GM10266 (cell line): ENCODE results near the gene POLR2J.
A peak's percentile ranks its signal among the peaks of the same experiment; 100 is the strongest.

Experiments
- DNase-seq: peaks from one replicate; pipeline ENCODE4 v3.0.0; 2012; ENCODE audit errors: extremely low spot score
- TF ChIP-seq, protein P1 (sequence below): IDR thresholded peaks from 2 replicates; pipeline ENCODE4 v1.5.1; 2012; ENCODE audit warnings: mild to moderate bottlenecking, low read depth; ENCODE audit not compliant: control insufficient read depth, insufficient read depth; ENCODE audit errors: missing control alignments

POLR2J gene

DNA sequence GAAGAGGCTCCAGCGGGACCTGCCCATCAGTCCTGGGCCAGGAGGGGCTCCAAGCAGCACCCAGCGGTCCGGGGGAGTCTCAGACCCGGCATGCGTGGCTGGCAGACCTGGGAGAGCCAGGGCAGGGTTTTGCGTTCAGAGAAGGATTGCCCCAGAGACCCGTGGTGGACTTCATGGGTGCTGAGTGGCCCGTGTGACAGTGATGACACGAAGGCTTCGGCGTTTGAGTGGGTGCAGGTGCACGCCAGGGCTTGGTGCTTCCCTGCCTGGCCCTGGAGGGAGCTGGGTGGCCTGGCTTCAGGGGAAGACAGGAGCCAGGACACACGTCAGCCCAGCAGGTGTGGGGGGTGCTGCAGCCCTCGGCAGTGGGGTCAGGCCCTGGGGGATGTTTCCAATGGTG lies 31.4 kb downstream of the POLR2J start:
- TF ChIP-seq, protein P1, sequence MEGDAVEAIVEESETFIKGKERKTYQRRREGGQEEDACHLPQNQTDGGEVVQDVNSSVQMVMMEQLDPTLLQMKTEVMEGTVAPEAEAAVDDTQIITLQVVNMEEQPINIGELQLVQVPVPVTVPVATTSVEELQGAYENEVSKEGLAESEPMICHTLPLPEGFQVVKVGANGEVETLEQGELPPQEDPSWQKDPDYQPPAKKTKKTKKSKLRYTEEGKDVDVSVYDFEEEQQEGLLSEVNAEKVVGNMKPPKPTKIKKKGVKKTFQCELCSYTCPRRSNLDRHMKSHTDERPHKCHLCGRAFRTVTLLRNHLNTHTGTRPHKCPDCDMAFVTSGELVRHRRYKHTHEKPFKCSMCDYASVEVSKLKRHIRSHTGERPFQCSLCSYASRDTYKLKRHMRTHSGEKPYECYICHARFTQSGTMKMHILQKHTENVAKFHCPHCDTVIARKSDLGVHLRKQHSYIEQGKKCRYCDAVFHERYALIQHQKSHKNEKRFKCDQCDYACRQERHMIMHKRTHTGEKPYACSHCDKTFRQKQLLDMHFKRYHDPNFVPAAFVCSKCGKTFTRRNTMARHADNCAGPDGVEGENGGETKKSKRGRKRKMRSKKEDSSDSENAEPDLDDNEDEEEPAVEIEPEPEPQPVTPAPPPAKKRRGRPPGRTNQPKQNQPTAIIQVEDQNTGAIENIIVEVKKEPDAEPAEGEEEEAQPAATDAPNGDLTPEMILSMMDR: no peak
- no peak for DNase-seq

DNA sequence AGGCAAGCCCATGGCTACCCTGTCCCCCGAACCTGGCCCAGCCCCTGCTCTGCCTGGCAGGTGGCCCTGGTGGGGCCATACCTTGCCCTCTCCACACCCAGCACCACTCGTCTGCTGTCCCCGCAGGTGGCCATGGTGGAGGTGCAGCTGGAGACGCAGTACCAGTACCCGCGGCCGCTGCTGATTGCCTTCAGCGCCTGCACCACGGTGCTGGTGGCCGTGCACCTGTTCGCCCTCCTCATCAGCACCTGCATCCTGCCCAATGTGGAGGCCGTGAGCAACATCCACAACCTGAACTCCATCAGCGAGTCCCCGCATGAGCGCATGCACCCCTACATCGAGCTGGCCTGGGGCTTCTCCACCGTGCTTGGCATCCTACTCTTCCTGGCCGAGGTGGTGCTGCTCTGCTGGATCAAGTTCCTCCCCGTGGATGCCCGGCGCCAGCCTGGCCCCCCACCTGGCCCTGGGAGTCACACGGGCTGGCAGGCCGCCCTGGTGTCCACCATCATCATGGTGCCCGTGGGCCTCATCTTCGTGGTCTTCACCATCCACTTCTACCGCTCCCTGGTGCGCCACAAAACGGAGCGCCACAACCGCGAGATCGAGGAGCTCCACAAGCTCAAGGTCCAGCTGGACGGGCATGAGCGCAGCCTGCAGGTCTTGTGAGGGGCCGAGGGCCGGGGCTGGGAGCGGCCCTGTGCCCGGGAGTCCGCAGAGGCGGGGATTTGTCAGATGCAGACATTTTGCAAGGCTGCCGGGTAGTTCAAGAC lies 32.1 kb downstream of the POLR2J start:
- DNase-seq: no peak
- TF ChIP-seq, protein P1: no peak

DNA sequence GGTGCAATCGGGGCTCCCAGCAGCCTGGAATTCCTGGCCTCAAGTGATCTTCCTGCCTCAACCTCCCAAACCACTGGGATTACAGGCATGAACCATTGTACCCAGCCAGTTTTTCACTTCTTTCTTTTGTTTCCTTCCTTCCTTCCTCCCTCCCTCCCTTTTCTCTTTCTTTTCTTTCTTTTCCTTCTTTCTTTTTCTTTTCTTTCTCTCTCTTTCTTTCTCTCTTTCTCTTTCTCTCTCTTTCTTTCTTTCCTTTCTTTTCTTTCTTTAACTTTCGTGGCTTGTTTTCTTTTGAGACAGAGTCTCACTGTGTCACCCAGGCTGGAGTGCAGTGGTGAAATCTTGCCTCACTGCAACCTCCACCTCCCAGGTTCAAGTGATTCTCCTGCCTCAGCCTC lies 33.0 kb downstream of the POLR2J start:
- TF ChIP-seq, protein P1: no peak

DNA sequence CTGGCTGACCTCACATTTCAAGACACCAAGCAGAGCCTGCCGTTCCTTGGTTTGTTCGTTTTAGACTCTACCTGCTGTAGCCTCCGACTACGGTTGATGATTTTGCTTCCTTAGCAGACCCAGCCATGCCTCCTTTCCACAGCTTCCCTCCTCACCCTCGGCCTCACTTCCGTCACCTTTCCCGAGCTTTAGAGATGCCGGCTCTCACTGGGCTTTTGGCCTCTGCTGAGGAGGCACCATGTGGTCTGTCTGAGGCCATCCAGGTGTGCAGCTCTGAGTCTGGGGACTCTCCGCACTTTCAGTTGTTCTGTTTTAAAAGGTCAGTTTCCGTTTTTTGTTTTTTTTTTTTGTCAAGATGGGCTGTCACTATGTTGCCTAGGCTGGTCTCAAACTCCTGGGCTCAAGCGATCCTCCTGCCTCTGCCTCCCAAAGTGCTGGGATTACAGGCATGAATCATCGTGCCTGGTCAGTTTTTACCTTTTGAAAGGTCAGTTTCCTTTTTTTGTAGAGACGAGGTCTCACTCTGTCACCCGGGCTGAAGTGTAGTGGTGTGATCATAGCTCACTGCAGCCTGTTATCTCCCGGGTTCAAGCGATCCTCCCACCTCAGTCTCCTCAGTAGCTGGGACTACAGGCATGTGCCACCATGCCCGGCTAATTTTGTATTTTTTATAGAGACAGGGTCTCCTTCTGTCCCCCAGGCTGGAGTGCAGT lies 33.6 kb downstream of the POLR2J start:
- TF ChIP-seq, protein P1: no peak
- DNase-seq: peak; percentile 83

More for the DNA sequence above, 33.0 kb downstream of the POLR2J start:
- no peak for DNase-seq

DNA sequence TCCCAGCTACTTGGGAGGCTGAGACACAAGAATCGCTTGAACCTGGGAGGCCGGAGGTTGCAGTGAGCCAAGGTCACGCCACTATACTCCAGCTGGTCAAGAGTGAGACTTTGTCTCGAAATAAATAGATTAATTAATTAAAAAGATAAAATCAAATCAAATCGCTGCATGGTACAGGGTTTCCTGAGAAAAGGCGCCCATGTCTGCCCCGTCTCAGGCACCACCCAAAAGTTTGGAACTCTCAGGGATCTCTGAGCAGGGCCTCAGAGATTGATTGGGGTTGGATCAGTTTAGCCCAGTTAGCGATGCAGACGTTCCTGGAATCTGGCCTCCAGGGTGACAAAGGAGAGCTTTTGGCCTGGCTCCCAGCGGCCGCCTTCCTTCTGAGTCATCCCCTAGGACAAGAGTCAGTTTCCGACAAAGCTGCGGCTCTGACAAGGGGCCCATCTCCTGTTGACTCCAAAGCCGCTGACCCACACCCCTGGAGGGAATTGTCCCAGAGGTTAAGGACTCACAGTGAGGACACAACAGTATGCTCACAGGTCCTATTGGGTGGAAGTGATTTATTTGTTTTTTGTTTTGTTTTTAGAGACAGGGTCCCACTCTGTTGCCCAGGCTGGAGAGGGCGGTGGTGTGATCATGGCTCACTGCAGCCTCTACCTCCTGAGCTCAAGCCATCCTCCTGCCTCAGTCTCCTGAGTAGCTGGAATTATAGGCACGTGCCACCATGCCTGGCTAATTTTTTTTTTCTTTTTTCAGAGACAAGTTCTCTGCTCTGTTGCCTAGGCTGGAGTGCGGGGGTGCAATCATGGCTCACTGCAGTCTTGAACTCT lies 38.5 kb downstream of the POLR2J start:
- DNase-seq: no peak
- TF ChIP-seq, protein P1: no peak

DNA sequence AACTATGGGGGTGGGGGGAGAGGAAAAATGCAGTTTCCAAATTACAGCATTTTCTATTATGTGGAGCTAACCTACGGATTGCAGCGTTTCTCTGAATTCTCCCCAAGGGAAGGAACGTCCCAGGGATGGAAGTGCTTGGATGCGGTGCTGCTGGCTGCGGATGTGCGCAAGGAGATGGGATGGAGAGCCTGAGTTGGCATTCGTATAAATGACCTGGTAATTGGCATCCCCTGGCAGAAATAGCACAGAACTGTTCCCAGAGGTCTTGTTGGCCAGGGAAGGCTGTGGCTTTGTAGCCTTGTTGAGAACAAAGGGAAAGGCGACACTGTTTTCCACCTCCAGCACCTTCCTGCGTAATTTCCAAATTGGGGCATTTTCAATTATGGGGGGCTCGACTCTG lies 42.6 kb downstream of the POLR2J start:
- TF ChIP-seq, protein P1: no peak
- DNase-seq: no peak
